ENCODE data around the gene TMEM106C.

TMEM106C gene

GRCh38 chr12:48013287-48013686, 49.9 kb downstream of the TMEM106C start:
- Mint-ChIP-seq H3K27ac (no peak overlapping the region), H3K36me3 (ENCODE audit: low read depth) (no peaks in the 10 kb centered on the region), H3K4me3 (no peak overlapping the region), H3K27me3 (ENCODE audit: low read depth, poor library complexity) (peaks cover 87% of the 10 kb centered on the region), H3K4me1 (peaks cover 43% of the 10 kb centered on the region), H3K9me3 (no peaks in the 10 kb centered on the region)
- TF ChIP-seq CTCF (IDR thresholded peaks at IDR 0.05) = no peak
- no peak for DNase-seq

DNA sequence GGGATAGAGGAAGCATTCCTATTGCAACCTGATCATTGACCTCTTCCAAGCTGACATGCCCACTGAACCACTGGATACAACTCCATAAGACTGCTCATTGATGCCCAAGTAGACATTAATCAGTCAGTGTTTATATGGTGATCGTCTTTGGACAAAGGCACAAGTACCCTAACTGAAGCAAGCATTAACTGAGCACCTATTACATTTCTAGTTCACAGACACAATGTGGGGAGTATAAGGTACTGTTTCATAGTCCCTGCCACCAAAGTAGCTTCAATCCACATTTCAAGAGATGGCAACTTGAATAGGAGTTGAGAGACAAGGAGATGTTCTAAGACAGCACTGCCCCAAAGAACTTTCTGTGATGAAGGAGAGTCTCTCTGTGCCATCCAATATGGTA, 51.7 kb downstream of the TMEM106C start:
- Mint-ChIP-seq H3K27me3 (ENCODE audit: low read depth, poor library complexity) (peaks cover 85% of the 10 kb centered on the region), H3K9me3 (no peaks in the 10 kb centered on the region), H3K36me3 (ENCODE audit: low read depth) (no peaks in the 10 kb centered on the region), H3K4me3 (no peak overlapping the region), H3K27ac (no peak overlapping the region), H3K4me1 (peaks cover 37% of the 10 kb centered on the region)
- no peak for DNase-seq
- no peak for TF ChIP-seq CTCF (IDR thresholded peaks at IDR 0.05)

- DNase-seq = no peak
- TF ChIP-seq CTCF (IDR thresholded peaks at IDR 0.05) = no peak
- H3K27me3 Mint-ChIP-seq (ENCODE audit: low read depth, poor library complexity) = peaks cover 82% of the 10 kb centered on the region
- H3K9me3 Mint-ChIP-seq = no peaks in the 10 kb centered on the region
- no peak overlapping the region for H3K4me3 Mint-ChIP-seq
- H3K27ac Mint-ChIP-seq = no peak overlapping the region
- H3K4me1 Mint-ChIP-seq = peaks cover 32% of the 10 kb centered on the region
- no peaks in the 10 kb centered on the region for H3K36me3 Mint-ChIP-seq (ENCODE audit: low read depth)
Observed at GRCh38 chr12:48015954-48016353, 52.6 kb downstream of the TMEM106C start.

DNA sequence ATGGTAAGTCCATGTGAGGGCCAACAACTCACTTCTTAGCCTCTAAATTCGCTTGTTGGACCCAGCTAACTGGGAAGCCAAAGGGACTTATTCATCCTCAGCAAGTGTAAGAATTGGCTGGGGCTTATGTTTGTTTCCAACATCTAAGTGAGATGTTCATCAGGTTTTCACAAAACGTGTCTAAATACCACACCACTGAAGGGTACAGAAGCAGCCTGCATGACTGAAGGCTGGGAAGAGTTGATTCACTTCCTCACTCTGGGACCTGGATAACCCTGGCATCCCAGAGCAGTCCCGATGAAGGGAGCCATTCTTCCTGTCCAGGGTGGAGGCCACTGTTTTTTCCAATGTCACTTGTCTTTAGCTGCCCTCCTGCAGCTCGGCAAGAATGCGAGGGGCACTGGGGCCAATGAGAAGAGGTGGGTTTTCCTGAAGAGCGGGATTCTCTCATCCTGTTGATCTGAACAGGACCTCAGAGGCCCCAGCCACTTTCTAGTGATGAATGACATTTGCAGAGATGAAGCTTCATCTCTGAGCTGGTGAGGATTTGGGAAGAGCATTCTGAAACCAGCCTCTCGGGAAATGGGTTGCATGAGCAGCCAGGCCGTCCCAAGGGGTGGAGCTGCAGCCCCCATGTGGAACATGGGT, 53.1 kb downstream of the TMEM106C start:
- Mint-ChIP-seq H3K27me3 (ENCODE audit: low read depth, poor library complexity) (peaks cover 82% of the 10 kb centered on the region), H3K9me3 (no peaks in the 10 kb centered on the region), H3K4me3 (no peak overlapping the region), H3K27ac (no peak overlapping the region), H3K36me3 (ENCODE audit: low read depth) (no peaks in the 10 kb centered on the region), H3K4me1 (peaks cover 32% of the 10 kb centered on the region)
- no peak for DNase-seq
- TF ChIP-seq CTCF (IDR thresholded peaks at IDR 0.05) = no peak

DNA sequence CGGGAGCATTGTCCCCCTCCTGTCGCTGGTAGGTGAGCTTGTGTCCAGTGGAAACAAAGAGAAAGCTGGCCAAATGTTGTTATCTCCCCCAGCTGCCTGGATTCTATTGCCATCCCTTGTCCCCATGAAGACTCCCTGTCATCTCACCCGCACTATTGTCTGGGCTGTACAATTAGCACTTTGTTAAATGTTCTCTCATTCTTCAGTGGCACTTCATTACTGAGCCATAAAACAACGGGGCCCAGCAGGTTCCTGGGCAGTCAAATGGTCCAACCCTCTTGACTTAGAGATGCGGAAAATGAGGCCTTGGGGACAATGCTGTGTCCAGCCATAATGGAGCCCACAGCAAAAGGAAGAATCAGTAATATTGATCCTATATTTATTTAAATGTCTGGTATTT, 54.1 kb downstream of the TMEM106C start:
- Mint-ChIP-seq H3K27ac (no peak overlapping the region), H3K27me3 (ENCODE audit: low read depth, poor library complexity) (peaks cover 79% of the 10 kb centered on the region)

More for the DNA sequence above, 54.1 kb downstream of the TMEM106C start:
- TF ChIP-seq CTCF (IDR thresholded peaks at IDR 0.05) = no peak
- no peak overlapping the region for H3K4me3 Mint-ChIP-seq
- peaks cover 42% of the 10 kb centered on the region for H3K4me1 Mint-ChIP-seq
- H3K9me3 Mint-ChIP-seq = no peaks in the 10 kb centered on the region
- no peaks in the 10 kb centered on the region for H3K36me3 Mint-ChIP-seq (ENCODE audit: low read depth)
- DNase-seq = no peak

Data from nephron progenitor cell (in vitro differentiated cells).